ENCODE results near the gene YRDC.

The YRDC gene

DNA sequence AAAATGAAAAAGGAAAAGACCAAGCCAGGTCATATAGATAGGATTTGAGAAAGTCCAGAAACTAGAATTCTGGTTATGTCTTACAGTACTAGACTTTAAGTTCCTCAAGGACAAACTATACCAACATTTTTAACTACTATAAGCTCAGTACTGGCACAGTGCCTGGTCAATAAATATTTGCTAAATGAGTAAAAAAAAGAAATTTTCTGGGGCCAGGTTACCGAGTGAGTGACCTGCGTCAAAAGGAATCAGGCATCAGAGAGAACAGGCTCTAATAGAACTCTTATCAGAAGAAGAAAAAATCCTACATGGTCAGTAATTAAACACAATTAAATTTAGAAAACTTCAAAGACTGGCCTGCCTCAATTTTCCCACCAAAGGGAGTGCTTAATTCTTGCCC, 23.8 kb upstream of the YRDC start:
- H3F3A ChIP-seq (ENCODE audit: insufficient read depth, low read length) = no peaks in the 10 kb centered on the region
- H3K27me3 ChIP-seq (replicated peaks; ENCODE audit: insufficient read depth, low read length) = no peaks in the 10 kb centered on the region

DNA sequence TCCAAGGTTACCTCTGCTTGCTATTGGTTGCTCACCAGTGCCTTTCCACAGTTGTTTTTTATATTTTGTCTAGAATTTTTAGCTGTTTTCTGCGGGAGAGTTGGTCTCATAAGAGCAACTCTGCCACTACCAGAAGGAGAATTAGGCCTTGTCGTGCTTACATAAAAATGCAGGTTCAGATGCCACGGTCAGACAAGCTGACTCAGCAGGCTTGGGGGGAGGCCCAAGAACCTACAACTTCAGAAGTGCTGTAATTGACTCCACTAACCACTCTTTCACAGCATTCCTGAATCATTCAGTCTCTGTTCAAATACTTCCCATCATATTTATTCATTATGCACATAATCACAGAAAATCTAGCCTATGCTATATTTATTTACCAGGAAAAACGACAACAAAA, 23.1 kb upstream of the YRDC start:
- H3K9me2 ChIP-seq (replicated peaks; ENCODE audit: insufficient read depth, low read length) = no peaks in the 10 kb centered on the region
- H3K36me3 ChIP-seq (replicated peaks; ENCODE audit: insufficient read depth, low read length) = no peaks in the 10 kb centered on the region; the same call in 1 of the 2 replicates

More for the DNA sequence above, 23.8 kb upstream of the YRDC start:
- no peak for DNase-seq
- Histone ChIP-seq H3K9ac (ENCODE audit: low read length) (no peak overlapping the region), H3K27ac (ENCODE audit: low read length) (no peak overlapping the region), H3K4me3 (ENCODE audit: low read length) (no peak overlapping the region), H3K9me2 (replicated peaks; ENCODE audit: insufficient read depth, low read length) (no peaks in the 10 kb centered on the region), H3K4me2 (ENCODE audit: low read depth, low read length) (no peak overlapping the region), H3K4me1 (ENCODE audit: low read length) (no peaks in the 10 kb centered on the region), H3K36me3 (replicated peaks; ENCODE audit: insufficient read depth, low read length) (no peaks in the 10 kb centered on the region; the same call in 1 of the 2 replicates), H3K9me3 (replicated peaks; ENCODE audit: insufficient read depth, low read length) (no peaks in the 10 kb centered on the region), H3K79me2 (ENCODE audit: low read length) (no peaks in the 10 kb centered on the region), H2AFZ (ENCODE audit: low read length) (no peak overlapping the region), H4K20me1 (ENCODE audit: insufficient read depth, low read length) (no peaks in the 10 kb centered on the region)
- TF ChIP-seq EZH2phosphoT487 (IDR thresholded peaks at IDR 0.05; ENCODE audit: low read length) (no peak), CTCF (IDR thresholded peaks at IDR 0.05; ENCODE audit: low read length) (no peak), EZH2 (optimal IDR thresholded peaks at IDR 0.05; ENCODE audit: low read depth, low read length) (no peak)

DNA sequence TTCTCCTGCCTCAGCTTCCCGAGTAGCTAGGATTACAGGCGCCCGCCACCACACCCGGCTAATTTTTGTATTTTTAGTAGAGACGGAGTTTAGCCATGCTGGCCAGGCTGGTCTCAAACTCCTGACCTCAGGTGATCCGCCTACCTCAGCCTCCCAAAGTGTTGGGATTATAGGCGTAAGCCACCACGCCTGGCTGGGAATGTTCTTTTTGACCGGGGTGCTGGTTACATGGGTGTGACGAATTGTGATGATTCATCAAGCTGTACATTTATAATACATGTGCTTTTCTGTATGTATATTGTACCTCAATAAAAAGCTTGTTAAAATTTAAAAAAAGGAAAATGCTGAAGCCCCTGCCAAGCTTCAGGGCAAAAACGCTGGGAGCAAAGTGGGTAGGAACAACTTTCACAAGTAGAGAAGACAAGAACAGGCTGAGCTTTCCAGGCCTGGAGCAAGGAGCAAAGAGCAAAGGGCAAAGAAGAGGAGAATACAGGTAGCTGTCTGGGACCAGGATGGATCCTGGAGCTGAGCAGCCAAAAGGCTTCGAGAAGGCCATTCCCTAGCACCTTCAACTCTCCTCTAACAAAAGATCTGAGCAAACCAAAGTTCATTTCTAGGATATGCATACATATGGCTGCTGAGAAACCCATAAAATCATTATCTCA, 20.5 kb upstream of the YRDC start:
- no peaks in the 10 kb centered on the region for H3F3A ChIP-seq (ENCODE audit: insufficient read depth, low read length)
- no peaks in the 10 kb centered on the region; the same call in 1 of the 2 replicates for H3K36me3 ChIP-seq (replicated peaks; ENCODE audit: insufficient read depth, low read length)
- no peak for DNase-seq
- no peak overlapping the region for H3K9ac ChIP-seq (ENCODE audit: low read length)
- no peaks in the 10 kb centered on the region for H3K27me3 ChIP-seq (replicated peaks; ENCODE audit: insufficient read depth, low read length)
- no peak overlapping the region for H3K27ac ChIP-seq (ENCODE audit: low read length)
- H3K9me2 ChIP-seq (replicated peaks; ENCODE audit: insufficient read depth, low read length) = no peaks in the 10 kb centered on the region
- H3K4me2 ChIP-seq (ENCODE audit: low read depth, low read length) = no peak overlapping the region
- no peaks in the 10 kb centered on the region for H3K79me2 ChIP-seq (ENCODE audit: low read length)
- no peak overlapping the region for H3K4me3 ChIP-seq (ENCODE audit: low read length)
- no peak overlapping the region for H2AFZ ChIP-seq (ENCODE audit: low read length)
- no peaks in the 10 kb centered on the region for H3K9me3 ChIP-seq (replicated peaks; ENCODE audit: insufficient read depth, low read length)
- no peak for TF ChIP-seq CTCF (IDR thresholded peaks at IDR 0.05; ENCODE audit: low read length)
- no peak for TF ChIP-seq EZH2 (optimal IDR thresholded peaks at IDR 0.05; ENCODE audit: low read depth, low read length)
- no peak for TF ChIP-seq EZH2phosphoT487 (IDR thresholded peaks at IDR 0.05; ENCODE audit: low read length)
- no peaks in the 10 kb centered on the region for H3K4me1 ChIP-seq (ENCODE audit: low read length)
- no peaks in the 10 kb centered on the region for H4K20me1 ChIP-seq (ENCODE audit: insufficient read depth, low read length)

More for the DNA sequence above, 23.1 kb upstream of the YRDC start:
- Histone ChIP-seq H2AFZ (ENCODE audit: low read length) (no peak overlapping the region), H3K4me1 (ENCODE audit: low read length) (no peaks in the 10 kb centered on the region), H3K9me3 (replicated peaks; ENCODE audit: insufficient read depth, low read length) (no peaks in the 10 kb centered on the region), H3F3A (ENCODE audit: insufficient read depth, low read length) (no peaks in the 10 kb centered on the region), H3K27ac (ENCODE audit: low read length) (no peak overlapping the region), H3K79me2 (ENCODE audit: low read length) (no peaks in the 10 kb centered on the region), H3K4me2 (ENCODE audit: low read depth, low read length) (no peak overlapping the region), H3K4me3 (ENCODE audit: low read length) (no peak overlapping the region), H3K9ac (ENCODE audit: low read length) (no peak overlapping the region), H4K20me1 (ENCODE audit: insufficient read depth, low read length) (no peaks in the 10 kb centered on the region), H3K27me3 (replicated peaks; ENCODE audit: insufficient read depth, low read length) (no peaks in the 10 kb centered on the region)
- TF ChIP-seq CTCF (IDR thresholded peaks at IDR 0.05; ENCODE audit: low read length) (no peak), EZH2phosphoT487 (IDR thresholded peaks at IDR 0.05; ENCODE audit: low read length) (no peak), EZH2 (optimal IDR thresholded peaks at IDR 0.05; ENCODE audit: low read depth, low read length) (no peak)
- DNase-seq = no peak
